ENCODE data around the gene POLR2F.
"Not testable (repeated sequence)": the region's sequence is repeated elsewhere in the genome, so short reads cannot be mapped to it uniquely, and the experiment has no call there.

POLR2F gene

GRCh38 chr22:37925767-37926166, 27.7 kb upstream of the POLR2F start:
- DNase-seq = no peak

DNA sequence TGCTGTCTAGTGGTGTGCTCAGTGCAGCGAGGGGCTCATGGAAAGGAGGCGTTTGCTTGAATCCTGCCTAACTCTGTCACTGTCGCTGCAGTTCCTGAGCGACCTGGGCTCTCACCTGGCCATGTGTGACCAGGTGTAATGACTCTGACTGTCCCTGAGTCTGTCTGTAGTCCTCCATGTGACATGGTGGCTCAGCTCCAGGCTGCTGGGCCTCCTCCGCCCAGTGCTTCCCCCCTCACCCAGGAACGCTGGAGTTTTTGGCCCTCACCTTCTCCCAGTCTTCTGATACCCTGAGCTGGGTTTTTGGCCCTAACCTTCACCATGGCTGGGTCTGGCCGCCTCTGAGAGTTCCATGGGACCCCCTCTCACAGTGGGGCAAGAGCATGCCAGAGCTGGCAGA, 27.1 kb upstream of the POLR2F start:
- no peak for DNase-seq

GRCh38 chr22:37926771-37927636, 26.5 kb upstream of the POLR2F start:
- DNase-seq = no peak

DNA sequence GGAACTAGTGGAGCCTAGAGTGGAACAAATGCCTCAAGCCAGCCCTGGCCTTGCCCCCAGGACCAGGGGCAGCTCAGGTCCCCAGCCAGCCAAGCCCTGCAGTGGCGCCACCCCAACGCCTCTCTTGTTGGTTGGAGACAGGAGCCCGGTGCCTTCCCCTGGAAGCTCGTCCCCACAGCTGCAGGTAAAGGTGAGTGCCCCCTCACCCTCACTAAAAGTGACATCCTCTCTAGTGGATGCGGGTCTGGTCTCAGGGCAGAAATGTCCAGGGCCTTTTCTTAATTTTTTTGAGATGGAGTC, 25.9 kb upstream of the POLR2F start:
- no peak for DNase-seq

- no peak for DNase-seq
Observed at GRCh38 chr22:37929390-37929789, 24.1 kb upstream of the POLR2F start.

GRCh38 chr22:37930270-37930951, 23.1 kb upstream of the POLR2F start:
- DNase-seq = peak; percentile 44

GRCh38 chr22:37930952-37931440, 22.5 kb upstream of the POLR2F start:
- DNase-seq = peak; percentile 21

DNA sequence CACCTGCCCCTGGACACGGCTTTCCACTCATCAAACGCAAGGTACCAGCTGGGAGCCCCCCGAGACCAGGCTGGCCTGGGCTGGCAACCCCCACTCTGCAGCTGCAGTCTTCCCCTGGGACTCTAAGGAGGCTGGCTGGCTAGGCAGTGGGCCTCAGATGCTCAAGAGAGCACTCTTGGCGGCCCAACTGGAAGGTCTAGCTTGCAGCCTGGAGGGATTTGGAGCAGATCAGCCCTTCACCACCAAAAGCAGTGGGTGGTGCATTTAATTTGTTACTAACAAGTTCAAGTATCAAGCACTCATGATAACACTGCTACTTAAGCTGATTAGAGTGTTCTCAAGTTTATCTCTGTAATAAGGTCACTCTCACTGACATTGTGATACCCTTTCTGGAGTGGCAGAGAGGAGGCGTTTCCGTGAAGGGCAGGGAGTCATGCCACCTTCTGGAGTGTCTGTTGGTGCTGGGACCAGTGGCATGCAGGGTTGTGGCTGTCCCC, 21.6 kb upstream of the POLR2F start:
- no peak for DNase-seq

DNA sequence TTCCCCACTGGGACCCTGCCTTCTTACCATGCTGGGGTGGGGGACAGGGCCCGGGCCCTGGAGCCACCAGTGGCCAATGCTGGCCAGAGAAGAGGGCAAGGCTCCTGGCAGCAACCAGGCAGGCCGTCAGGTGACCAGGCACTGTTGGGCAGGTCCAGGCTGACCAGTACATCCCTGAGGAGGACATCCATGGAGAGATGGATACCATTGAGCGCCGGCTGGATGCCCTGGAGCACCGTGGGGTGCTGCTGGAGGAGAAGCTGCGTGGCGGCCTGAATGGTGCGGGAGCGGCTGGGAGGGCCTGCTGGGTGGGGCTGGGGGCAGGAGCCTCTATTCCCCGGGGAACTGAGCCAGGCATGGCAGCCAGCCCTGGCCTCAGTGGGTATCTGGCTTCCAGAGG, 21.1 kb upstream of the POLR2F start:
- DNase-seq = no peak

DNA sequence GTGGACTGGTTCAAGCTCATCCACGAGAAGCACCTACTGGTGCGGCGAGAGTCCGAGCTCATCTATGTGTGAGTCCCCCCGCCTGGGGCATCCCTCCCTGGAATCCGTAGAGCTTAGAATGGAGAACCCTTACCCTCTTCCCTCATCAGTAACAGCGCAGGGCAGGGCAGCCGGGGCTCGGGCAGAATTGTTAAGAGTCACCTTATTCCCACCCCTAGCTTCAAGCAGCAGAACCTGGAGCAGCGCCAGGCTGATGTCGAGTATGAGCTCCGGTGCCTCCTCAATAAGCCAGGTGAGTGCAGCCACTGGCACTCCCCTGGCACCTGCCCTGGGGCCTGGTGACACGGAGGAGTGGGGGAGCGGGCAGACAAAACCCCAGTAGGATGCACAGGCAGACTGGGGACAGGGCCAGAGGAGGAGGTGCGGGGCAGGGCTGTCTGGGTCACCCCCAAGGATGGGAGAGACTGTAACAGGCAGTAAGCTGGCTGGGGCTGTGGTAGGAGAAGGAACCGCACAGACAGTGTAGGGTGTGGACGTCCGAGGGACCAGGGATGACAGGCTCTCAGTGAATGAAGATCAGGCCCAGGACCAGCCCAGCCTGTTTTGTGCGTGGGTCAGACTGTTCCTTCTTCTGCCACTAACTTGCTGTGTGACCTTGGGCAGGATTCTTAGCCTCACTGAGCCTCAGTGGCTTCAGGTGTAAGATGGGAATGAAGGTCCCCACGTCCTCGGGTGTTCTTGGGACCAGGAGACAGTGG, 20.5 kb upstream of the POLR2F start:
- no peak for DNase-seq

GRCh38 chr22:37933711-37934376, 19.7 kb upstream of the POLR2F start:
- DNase-seq = peak; percentile 83

GRCh38 chr22:37940698-37941376, 12.7 kb upstream of the POLR2F start:
- DNase-seq = no peak

DNA sequence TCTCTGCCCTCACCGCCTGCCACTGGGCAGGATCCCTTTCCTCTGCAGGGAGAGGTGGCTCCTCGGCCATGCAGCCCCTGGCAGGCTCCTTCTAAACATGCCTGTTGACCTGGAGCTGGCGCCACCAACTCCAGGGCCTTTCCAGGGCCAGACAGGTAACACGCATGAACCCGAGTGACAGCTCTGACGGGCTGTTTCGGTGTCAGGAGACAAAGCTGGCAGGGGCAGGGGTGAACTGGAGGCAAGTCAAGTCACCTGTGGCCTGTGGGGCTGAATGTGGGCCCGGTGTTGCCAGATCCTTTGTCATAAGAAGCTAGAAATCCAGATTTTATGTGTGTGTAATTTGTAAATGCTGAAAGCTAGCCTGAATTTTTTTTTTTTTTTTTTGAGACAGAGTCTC, 11.4 kb upstream of the POLR2F start:
- DNase-seq = no peak

- peak; percentile 53 for DNase-seq
Observed at GRCh38 chr22:37943136-37943824, 10.2 kb upstream of the POLR2F start.

- DNase-seq = no peak
Observed at GRCh38 chr22:37943825-37944198, 9.7 kb upstream of the POLR2F start.

DNA sequence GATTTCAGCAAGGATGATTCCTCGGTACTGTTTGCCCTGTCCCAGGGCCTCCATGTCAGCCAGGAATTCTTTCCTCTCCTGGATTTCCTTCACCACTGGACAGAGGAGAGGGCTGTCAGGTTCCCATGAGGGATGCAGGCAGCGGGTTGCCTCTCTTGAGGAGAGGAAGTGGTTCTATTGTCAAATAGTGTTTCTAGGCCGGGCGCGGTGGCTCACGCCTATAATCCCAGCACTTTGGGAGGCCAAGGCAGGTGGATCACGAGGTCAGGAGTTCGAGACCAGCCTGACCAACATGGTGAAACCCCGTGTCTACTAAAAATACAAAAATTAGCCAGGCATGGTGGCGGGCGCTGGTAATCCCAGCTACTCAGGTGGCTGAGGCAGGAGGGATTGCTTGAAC, 9.1 kb upstream of the POLR2F start:
- DNase-seq = not testable (repeated sequence)

GRCh38 chr22:37947142-37947795, 6.2 kb upstream of the POLR2F start:
- DNase-seq = not testable (repeated sequence)

DNA sequence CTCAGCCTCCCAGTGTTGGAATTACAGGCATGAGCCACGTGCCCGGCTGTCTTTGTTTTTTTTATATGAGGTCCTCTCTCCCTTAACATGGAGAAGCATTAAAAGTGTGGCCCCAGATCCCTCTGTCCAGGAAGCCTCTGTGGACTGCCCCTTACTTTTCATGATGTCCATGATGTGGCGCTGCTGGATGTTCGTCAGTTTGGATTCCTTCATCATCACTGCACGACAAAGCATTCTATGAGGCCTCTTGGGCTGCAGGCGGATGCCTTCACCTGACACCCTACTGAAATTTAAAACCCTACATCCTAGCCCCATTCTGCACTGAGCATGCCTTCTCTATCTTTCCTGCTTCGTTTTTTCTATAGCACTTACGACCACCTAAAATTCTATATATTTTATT, 2.2 kb upstream of the POLR2F start:
- DNase-seq = peak; percentile 9

- peak; percentile 34 for DNase-seq
Observed at GRCh38 chr22:37952629-37953028, 870 bp upstream of the POLR2F start.

- DNase-seq = peak; percentile 58
Observed at GRCh38 chr22:37953062-37953436, 450 bp upstream of the POLR2F start.

DNA sequence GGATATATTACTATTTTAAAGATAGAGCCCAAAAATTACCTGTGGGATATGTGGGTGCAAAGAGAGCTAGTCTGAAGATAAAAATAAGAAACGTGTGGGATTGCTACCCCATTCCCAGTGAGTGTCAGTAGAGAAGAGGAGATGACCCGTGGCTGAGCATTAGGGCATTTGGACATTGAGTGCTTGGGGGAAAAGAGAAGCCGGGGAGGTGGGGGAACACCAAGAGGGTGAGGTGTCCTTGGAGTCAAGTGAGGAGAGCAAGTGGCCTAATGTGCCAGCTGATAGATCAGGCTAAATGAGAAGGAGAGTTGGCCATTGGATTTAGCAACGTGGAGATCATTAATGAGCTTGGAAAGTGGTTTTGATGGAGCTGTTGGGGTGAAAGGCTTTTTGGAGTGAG, 1.2 kb downstream of the POLR2F start:
- no peak for DNase-seq
